HUDEP-2 (cell line): ENCODE results near the gene GNB1L.
"Not testable (repeated sequence)": the region's sequence is repeated elsewhere in the genome, so short reads cannot be mapped to it uniquely, and the experiment has no call there.

Source experiments
- DNase-seq, 76 experiments: peaks; one replicate each; lab custom pipeline; 2025; ENCODE audit not compliant: unreplicated experiment in 76 of 76; lab: John Stamatoyannopoulos, UW

Gene GNB1L

DNA sequence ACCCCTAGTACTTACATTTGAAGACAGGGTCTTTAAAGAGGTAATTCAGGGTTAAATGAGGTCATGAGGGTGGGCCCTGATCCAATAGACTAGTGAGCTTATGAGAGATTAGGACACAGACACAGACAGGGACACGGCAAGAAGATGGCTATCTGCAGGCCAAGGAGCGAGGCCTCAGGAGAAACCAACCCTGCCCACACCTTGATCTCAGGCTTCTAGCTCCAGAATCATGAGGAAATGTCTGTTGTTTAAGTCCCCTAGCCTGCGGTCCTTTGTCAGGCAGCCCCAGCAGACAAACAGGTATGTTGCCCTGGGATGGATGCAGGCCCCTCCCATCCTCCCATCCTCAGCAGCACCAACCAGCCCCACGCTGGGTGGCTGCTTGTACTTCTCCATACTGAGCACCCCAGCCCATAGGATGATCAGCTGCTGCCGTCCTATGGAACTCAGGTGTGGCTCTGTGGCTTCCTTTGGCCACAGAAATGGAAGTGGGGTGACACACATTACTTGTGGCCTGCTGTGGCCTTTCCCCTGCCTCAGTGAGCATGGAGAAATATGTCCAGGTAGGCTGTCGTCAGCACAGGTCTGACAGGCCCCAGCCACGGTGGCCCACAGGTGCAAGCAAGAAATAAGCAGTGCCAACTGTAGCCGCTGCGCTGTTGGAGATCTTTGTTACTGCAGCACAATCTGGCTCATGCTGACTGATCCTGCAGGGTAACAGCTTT lies 7.9 kb downstream of the GNB1L start:
- no peak for DNase-seq

- DNase-seq: no peak
Measured at GRCh38 chr22:19845054-19845722, 9.5 kb downstream of the GNB1L start.

GRCh38 chr22:19844377-19845053 lies 10.2 kb downstream of the GNB1L start:
- no peak for DNase-seq

GRCh38 chr22:19843857-19844376 lies 10.8 kb downstream of the GNB1L start:
- DNase-seq: no peak

DNA sequence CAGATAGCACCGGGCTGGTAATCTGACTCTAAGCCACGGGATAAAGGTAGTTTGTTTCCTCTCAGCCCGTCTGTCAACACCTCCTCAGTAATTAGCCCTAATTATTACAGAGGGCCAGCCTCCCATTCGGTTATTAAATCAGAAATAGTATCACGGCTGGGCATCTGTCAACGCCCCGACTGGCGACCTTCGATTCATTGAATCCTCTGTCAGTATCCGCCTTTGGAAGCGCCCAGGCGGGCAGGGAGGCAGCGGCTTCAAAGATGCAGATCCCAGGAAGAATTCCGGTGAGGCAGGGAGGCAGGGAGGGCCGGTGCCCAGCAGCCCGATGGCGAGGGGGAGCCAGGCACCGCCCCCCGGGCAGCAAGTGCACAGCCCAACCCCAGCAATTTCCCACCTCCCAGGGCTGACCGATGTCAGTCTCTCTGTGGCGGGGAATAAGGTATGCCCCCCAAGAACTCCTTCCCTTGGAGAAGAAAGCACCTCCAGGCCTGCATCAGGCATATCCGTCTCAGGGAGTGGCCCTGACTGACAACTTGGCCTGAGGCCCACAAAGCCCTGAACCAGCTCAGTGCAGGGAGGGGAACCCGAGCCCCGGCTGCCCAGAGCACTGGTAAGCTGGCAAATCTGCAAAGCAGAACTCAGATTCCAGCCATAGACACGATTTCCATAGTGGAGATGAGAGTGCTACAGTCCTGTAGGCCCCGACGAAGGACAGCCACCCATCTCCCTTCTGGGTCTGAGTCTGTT lies 11.4 kb downstream of the GNB1L start:
- peak in 3 of 76 experiments; percentile 3 to 17 (median 14) for DNase-seq

- DNase-seq: no peak
Measured at GRCh38 chr22:19842393-19843106, 12.1 kb downstream of the GNB1L start.

GRCh38 chr22:19841641-19842392 lies 12.9 kb downstream of the GNB1L start:
- DNase-seq: no peak

- DNase-seq: no peak
Measured at GRCh38 chr22:19840955-19841640, 13.6 kb downstream of the GNB1L start.

- no peak for DNase-seq
Measured at GRCh38 chr22:19840059-19840458, 14.6 kb downstream of the GNB1L start.

- no peak for DNase-seq
Measured at GRCh38 chr22:19837915-19838314, 16.8 kb downstream of the GNB1L start.

DNA sequence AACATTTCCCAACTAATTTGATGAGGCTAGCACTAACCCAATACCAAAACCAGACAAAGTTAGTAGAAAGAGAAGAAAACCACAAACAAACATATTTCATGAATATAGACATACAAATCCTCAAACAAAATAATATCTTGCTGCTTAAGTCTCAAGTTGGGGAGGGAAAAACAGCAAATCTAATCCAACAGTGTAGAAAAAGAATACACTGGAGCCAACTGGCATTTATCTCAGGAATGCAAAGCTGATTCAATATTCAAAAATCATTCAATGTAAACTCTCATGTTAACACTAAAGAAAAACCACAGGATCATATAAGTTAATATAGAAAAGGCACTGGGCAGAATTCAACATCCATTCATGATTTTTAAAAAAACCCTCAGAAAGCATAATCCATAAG lies 18.2 kb downstream of the GNB1L start:
- DNase-seq: no peak

DNA sequence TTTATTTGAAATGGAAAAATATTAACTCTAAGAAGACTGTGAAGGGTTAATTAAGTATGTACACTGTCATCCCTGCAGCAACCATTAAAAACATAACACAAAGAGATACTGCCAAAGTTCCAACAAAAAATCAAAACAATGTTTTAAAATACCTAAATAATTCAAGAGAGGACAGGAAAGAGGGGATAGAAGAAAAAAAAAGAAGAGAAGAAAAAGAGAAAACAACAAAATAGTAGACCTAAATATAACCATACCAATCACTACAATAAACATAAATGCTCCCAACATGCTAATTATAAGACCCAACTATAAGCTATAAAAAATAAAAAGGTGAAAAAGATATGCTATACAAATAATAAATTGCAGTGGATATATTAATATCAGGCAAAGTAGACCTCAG lies 20.1 kb downstream of the GNB1L start:
- DNase-seq: no peak

DNA sequence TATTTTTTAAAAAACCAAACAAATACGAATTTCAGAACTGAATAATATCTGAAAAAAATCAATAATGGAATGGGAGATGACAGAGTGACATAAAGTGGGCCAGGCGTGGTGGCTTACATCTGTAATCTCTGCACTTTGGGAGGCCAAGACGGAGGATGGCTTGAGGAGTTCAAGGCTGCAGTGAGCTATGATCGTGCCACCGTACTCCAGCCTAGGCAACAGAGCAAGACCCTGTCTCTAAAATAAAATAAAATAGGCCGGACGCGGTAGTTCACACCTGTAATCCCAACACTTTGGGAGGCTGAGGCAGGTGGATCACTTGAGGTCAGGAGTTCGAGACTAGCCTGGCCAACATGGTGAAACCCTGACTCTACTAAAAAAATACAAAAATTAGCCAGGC lies 21.3 kb downstream of the GNB1L start:
- DNase-seq: not testable (repeated sequence)

- no peak for DNase-seq
Measured at GRCh38 chr22:19832476-19833108, 22.1 kb downstream of the GNB1L start.

- not testable (repeated sequence) for DNase-seq
Measured at GRCh38 chr22:19831979-19832378, 22.7 kb downstream of the GNB1L start.

DNA sequence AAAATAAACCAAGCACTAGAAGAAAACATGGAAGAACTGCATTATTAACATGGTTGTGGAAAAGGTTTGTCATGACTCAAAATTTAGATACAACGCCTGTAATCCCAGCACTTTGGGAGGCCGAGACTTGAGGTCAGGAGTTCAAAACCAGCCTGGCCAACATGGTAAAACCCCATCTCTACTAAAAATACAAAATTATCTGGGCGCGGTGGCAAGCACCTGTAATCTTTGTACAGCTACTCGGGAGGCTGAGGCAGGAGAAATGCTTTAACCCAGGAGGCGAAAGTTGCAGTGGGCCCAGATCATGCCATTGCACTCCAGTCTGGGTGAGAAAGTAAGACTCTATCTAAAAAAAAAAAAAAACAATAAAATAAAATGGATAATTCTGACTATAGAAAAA lies 23.7 kb downstream of the GNB1L start:
- no peak for DNase-seq

DNA sequence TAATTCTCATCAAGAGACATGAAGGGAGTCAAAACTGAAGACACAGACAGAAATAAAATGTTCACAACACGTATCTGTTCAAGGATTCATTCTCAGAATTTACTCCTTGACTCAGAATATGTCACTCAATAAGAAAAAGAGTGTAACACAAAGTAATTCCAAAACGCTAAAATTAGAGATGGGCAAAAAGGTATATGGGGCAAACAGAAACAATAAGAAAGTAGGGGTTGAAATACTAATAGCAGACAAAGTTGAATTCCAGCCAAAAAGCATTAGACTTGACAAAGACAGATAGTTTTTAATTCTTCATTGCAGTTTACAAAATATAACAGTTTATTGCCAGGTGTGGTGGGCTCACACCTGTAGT lies 26.7 kb downstream of the GNB1L start:
- no peak for DNase-seq

- no peak for DNase-seq
Measured at GRCh38 chr22:19827341-19828034, 27.2 kb downstream of the GNB1L start.
